Measurements from ENCODE around the gene PPIE.
"Not testable (repeated sequence)": the region's sequence is repeated elsewhere in the genome, so short reads cannot be mapped to it uniquely, and the experiment has no call there.

PPIE gene

GRCh38 chr1:39787468-39787867 lies 48.8 kb downstream of the PPIE start:
- Histone ChIP-seq H3K27ac (ENCODE audit: low read length) (no peak overlapping the region), H4K20me1 (ENCODE audit: insufficient read depth, low read length) (no peaks in the 10 kb centered on the region), H3K36me3 (replicated peaks; ENCODE audit: low read depth, low read length) (no peaks in the 10 kb centered on the region), H2AFZ (ENCODE audit: low read depth, low read length) (no peak overlapping the region), H3K4me2 (ENCODE audit: low read length) (no peak overlapping the region), H3K4me3 (ENCODE audit: low read length) (no peak overlapping the region), H3K9me3 (ENCODE audit: insufficient read depth, low read length) (no peaks in the 10 kb centered on the region), H3K4me1 (ENCODE audit: low read length) (no peaks in the 10 kb centered on the region), H3K9ac (ENCODE audit: low read length) (no peak overlapping the region), H3K79me2 (ENCODE audit: low read length) (no peaks in the 10 kb centered on the region), H3K27me3 (ENCODE audit: low read depth, low read length) (no peaks in the 10 kb centered on the region)
- TF ChIP-seq, protein P1, sequence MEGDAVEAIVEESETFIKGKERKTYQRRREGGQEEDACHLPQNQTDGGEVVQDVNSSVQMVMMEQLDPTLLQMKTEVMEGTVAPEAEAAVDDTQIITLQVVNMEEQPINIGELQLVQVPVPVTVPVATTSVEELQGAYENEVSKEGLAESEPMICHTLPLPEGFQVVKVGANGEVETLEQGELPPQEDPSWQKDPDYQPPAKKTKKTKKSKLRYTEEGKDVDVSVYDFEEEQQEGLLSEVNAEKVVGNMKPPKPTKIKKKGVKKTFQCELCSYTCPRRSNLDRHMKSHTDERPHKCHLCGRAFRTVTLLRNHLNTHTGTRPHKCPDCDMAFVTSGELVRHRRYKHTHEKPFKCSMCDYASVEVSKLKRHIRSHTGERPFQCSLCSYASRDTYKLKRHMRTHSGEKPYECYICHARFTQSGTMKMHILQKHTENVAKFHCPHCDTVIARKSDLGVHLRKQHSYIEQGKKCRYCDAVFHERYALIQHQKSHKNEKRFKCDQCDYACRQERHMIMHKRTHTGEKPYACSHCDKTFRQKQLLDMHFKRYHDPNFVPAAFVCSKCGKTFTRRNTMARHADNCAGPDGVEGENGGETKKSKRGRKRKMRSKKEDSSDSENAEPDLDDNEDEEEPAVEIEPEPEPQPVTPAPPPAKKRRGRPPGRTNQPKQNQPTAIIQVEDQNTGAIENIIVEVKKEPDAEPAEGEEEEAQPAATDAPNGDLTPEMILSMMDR (IDR thresholded peaks at IDR 0.05; ENCODE audit: low read depth, low read length) = no peak
- no peak for TF ChIP-seq EZH2phosphoT487 (IDR thresholded peaks at IDR 0.05; ENCODE audit: low read depth)

GRCh38 chr1:39787964-39788363 lies 49.3 kb downstream of the PPIE start:
- H3K36me3 ChIP-seq (replicated peaks; ENCODE audit: low read depth, low read length); H3K9ac ChIP-seq (ENCODE audit: low read length); H3K27me3 ChIP-seq (ENCODE audit: low read depth, low read length); H3K4me3 ChIP-seq (ENCODE audit: low read length); H2AFZ ChIP-seq (ENCODE audit: low read depth, low read length); H3K4me2 ChIP-seq (ENCODE audit: low read length); H3K9me3 ChIP-seq (ENCODE audit: insufficient read depth, low read length); H3K4me1 ChIP-seq (ENCODE audit: low read length); H4K20me1 ChIP-seq (ENCODE audit: insufficient read depth, low read length); H3K27ac ChIP-seq (ENCODE audit: low read length); H3K79me2 ChIP-seq (ENCODE audit: low read length): not testable (repeated sequence)

- H2AFZ ChIP-seq (ENCODE audit: low read depth, low read length) = no peak overlapping the region
- no peaks in the 10 kb centered on the region for H3K79me2 ChIP-seq (ENCODE audit: low read length)
- H3K4me2 ChIP-seq (ENCODE audit: low read length) = no peak overlapping the region
Observed at GRCh38 chr1:39788426-39788757, 49.7 kb downstream of the PPIE start.

DNA sequence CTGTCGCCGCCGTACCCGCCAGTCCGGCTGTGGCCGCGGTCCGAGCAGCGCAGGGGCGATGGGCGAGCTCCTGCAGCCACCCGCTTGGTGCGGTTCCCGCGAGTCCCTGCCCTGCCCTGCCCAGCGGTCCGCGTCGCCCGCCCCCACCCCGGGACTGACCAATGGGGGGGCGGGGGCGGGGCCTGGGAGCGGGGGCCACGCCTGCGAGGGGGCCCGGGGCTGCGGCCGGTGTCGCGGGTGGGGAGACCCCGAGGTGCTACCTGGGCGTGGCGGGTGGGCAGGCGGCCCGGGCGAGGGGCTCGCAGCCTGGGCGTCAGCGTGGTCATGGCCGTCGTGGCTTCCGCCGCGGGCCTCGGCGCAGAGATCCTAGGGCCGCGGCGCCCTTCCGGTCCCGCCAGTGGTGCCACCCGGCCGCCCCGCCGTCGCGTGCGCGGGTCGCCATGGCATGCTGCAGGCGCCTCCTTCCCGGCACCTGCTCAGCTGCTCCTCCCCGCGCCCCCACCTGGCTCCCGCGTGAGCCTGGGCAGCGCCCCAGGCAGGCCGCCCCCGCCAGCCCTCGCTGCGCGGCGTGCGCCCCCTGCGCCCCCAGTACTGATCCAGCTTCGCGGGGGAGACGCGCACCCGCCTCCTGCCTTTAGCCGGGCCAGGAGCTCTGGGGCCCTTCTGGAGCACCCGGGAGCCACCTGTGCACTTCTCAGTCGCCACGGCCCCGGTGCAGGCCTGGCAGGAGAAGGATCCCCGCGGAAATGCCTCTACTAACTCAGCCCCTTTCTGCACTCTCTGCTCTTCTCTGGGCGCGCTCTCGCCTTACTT lies 50.3 kb downstream of the PPIE start, which contains the start of gene BMP8B:
TSS of gene BMP8B (minus strand) at position 108 of the 813 bp plus-strand sequence. CDS start 380 bp downstream, outside the sequence.
- no peak within 1 kb of the TSS for H3K4me3 ChIP-seq (ENCODE audit: low read length)
- H3K27ac ChIP-seq (ENCODE audit: low read length) = no peak within 1 kb of the TSS
- no peaks in the 10 kb centered on the region for H3K27me3 ChIP-seq (ENCODE audit: low read depth, low read length)
- H3K9me3 ChIP-seq (ENCODE audit: insufficient read depth, low read length) = no peaks in the 10 kb centered on the region
- no peaks in the 10 kb centered on the region for H3K4me1 ChIP-seq (ENCODE audit: low read length)
- no peaks in the 10 kb centered on the region for H3K79me2 ChIP-seq (ENCODE audit: low read length)
- no peak within 1 kb of the TSS for H2AFZ ChIP-seq (ENCODE audit: low read depth, low read length)
- H3K36me3 ChIP-seq (replicated peaks; ENCODE audit: low read depth, low read length) = no peaks in the 10 kb centered on the region
- H4K20me1 ChIP-seq (ENCODE audit: insufficient read depth, low read length) = no peaks in the 10 kb centered on the region
- no peak within 1 kb of the TSS for H3K9ac ChIP-seq (ENCODE audit: low read length)
- TF ChIP-seq, protein P1 (IDR thresholded peaks at IDR 0.05; ENCODE audit: low read depth, low read length) = no peak
- H3K4me2 ChIP-seq (ENCODE audit: low read length) = no peak within 1 kb of the TSS

More at GRCh38 chr1:39788426-39788757, 49.7 kb downstream of the PPIE start:
- H3K4me1 ChIP-seq (ENCODE audit: low read length) = no peaks in the 10 kb centered on the region
- H4K20me1 ChIP-seq (ENCODE audit: insufficient read depth, low read length) = no peaks in the 10 kb centered on the region
- TF ChIP-seq, protein P1 (IDR thresholded peaks at IDR 0.05; ENCODE audit: low read depth, low read length) = no peak
- TF ChIP-seq EZH2phosphoT487 (IDR thresholded peaks at IDR 0.05; ENCODE audit: low read depth) = no peak
- no peaks in the 10 kb centered on the region for H3K9me3 ChIP-seq (ENCODE audit: insufficient read depth, low read length)
- no peaks in the 10 kb centered on the region for H3K36me3 ChIP-seq (replicated peaks; ENCODE audit: low read depth, low read length)
- H3K4me3 ChIP-seq (ENCODE audit: low read length) = no peak overlapping the region
- H3K27ac ChIP-seq (ENCODE audit: low read length) = no peak overlapping the region
- no peaks in the 10 kb centered on the region for H3K27me3 ChIP-seq (ENCODE audit: low read depth, low read length)
- no peak overlapping the region for H3K9ac ChIP-seq (ENCODE audit: low read length)
